T-helper 2 cell (primary cell): ENCODE data around the gene CD81.

ENCODE experiments used
- DNase-seq, 5 experiments: peaks; one replicate each; pipeline versions ENCODE4 v3.0.0 to v3.0.0-alpha.2; 2012 to 2022

Gene CD81

GRCh38 chr11:2422461-2423156 lies 45.5 kb downstream of the CD81 start:
- no peak for DNase-seq

GRCh38 chr11:2423157-2424025 lies 46.3 kb downstream of the CD81 start:
- no peak for DNase-seq

- DNase-seq, result no peak
Measured at GRCh38 chr11:2424811-2425495, 47.8 kb downstream of the CD81 start.

- no peak for DNase-seq
Measured at GRCh38 chr11:2425506-2425905, 48.4 kb downstream of the CD81 start.

GRCh38 chr11:2426221-2426620 lies 49.1 kb downstream of the CD81 start:
- no peak for DNase-seq

GRCh38 chr11:2426826-2427521 lies 49.9 kb downstream of the CD81 start:
- DNase-seq, result no peak

- DNase-seq, result no peak
Measured at GRCh38 chr11:2427721-2428321, 50.7 kb downstream of the CD81 start.

GRCh38 chr11:2428322-2428795 lies 51.2 kb downstream of the CD81 start:
- peak; percentile 68 to 80 (median 71) for DNase-seq

- no peak for DNase-seq
Measured at GRCh38 chr11:2431395-2431794, 54.3 kb downstream of the CD81 start.

GRCh38 chr11:2432171-2432621 lies 55.1 kb downstream of the CD81 start:
- DNase-seq, result no peak

- DNase-seq, result peak in 1 of 5 experiments; percentile 8
Measured at GRCh38 chr11:2432628-2433071, 55.5 kb downstream of the CD81 start.

- no peak for DNase-seq
Measured at GRCh38 chr11:2433106-2433925, 56.2 kb downstream of the CD81 start.

GRCh38 chr11:2434008-2434407 lies 56.9 kb downstream of the CD81 start:
- DNase-seq, result no peak

GRCh38 chr11:2434506-2435255 lies 57.6 kb downstream of the CD81 start:
- no peak for DNase-seq

GRCh38 chr11:2435288-2436012 lies 58.3 kb downstream of the CD81 start:
- no peak for DNase-seq

GRCh38 chr11:2436013-2436520 lies 59.0 kb downstream of the CD81 start:
- DNase-seq, result no peak

- DNase-seq, result no peak
Measured at GRCh38 chr11:2436521-2437031, 59.5 kb downstream of the CD81 start.

- no peak for DNase-seq
Measured at GRCh38 chr11:2437516-2437915, 60.4 kb downstream of the CD81 start.

GRCh38 chr11:2439820-2440219 lies 62.7 kb downstream of the CD81 start:
- no peak for DNase-seq
